HepG2 (cell line): ENCODE data around the gene SLC35F6.

Experiments
- CBX2 ChIP-seq, 2 experiments: fragments of 200-600 bp in 1 of 2; sonication (generic); formaldehyde crosslinking in 1 of 2; IDR thresholded peaks; 2 replicates each; pipeline versions ENCODE4 v1.7.0 to v1.8.1; 2018 to 2022; ENCODE audit warnings: low read depth in 2 of 2, low read length in 1 of 2, mild to moderate bottlenecking in 1 of 2, missing genetic modification reagents in 1 of 2
- CTCF ChIP-seq: sonication (generic); formaldehyde crosslinking; IDR thresholded peaks from 2 replicates; pipeline ENCODE4 v1.5.0; 2020; ENCODE audit warnings: mild to moderate bottlenecking, missing genetic modification reagents, moderate library complexity
- JUN ChIP-seq: sonication (generic); formaldehyde crosslinking; IDR thresholded peaks from 2 replicates; pipeline ENCODE4 v1.4.0; 2020; ENCODE audit warnings: mild to moderate bottlenecking, missing genetic modification reagents
- MAFK ChIP-seq, 2 experiments: IDR thresholded peaks in 1 of 2; conservative IDR thresholded peaks in 1 of 2; 2 replicates each; pipeline ENCODE4 v1.6.1; 2011; ENCODE audit warnings: improper control_type of control experiment in 2 of 2, low read length in 2 of 2
- NFE2L2 ChIP-seq: fragments of 150-350 bp; IDR thresholded peaks from 2 replicates; pipeline ENCODE4 v1.6.1; 2014; ENCODE audit warnings: low read length
- NR2F1 ChIP-seq, 2 experiments: fragments of 450-650 bp in 1 of 2; formaldehyde crosslinking in 1 of 2; IDR thresholded peaks; 2 replicates each; pipeline versions ENCODE4 v1.5.0 to v1.6.1; 2016 to 2020; ENCODE audit warnings: mild to moderate bottlenecking in 1 of 2, missing compliant biosample characterization in 1 of 2, missing genetic modification reagents in 1 of 2, moderate library complexity in 1 of 2
- POLR2A ChIP-seq, 2 experiments: IDR thresholded peaks; 2 replicates each; pipeline ENCODE4 v1.6.1; 2011; ENCODE audit warnings: low read depth in 2 of 2, low read length in 2 of 2, mild to moderate bottlenecking in 1 of 2, moderate library complexity in 1 of 2; ENCODE audit not compliant: insufficient read depth in 1 of 2
- SETDB1 ChIP-seq: sonication (generic); formaldehyde crosslinking; IDR thresholded peaks from 2 replicates; pipeline ENCODE4 v1.5.1; 2020; ENCODE audit warnings: missing genetic modification reagents, mild to moderate bottlenecking, borderline replicate concordance
- TP53 ChIP-seq: sonication (generic); formaldehyde crosslinking; conservative IDR thresholded peaks from 2 replicates; pipeline ENCODE4 v1.4.0; 2020; ENCODE audit warnings: missing genetic modification reagents
- ZBTB7A ChIP-seq: sonication (generic); formaldehyde crosslinking; IDR thresholded peaks from 2 replicates; pipeline ENCODE4 v1.8.0; 2022; ENCODE audit warnings: mild to moderate bottlenecking, missing genetic modification reagents
- ZNF318 ChIP-seq: sonication (generic); formaldehyde crosslinking; IDR thresholded peaks from 2 replicates; pipeline ENCODE4 v1.4.0; 2020; ENCODE audit warnings: mild to moderate bottlenecking, missing genetic modification reagents
- ZNF337 ChIP-seq: sonication (generic); formaldehyde crosslinking; IDR thresholded peaks from 2 replicates; pipeline ENCODE4 v1.5.1; 2020; ENCODE audit warnings: missing genetic modification reagents, low read depth, mild to moderate bottlenecking, borderline replicate concordance
- TF ChIP-seq, protein P1 (sequence below): sonication (generic); formaldehyde crosslinking; conservative IDR thresholded peaks from 2 replicates; pipeline ENCODE4 v1.8.0; 2022; ENCODE audit warnings: missing genetic modification reagents
- TF ChIP-seq, protein P2 (sequence below): sonication (generic); formaldehyde crosslinking; IDR thresholded peaks from 2 replicates; pipeline ENCODE4 v1.5.0; 2020; ENCODE audit warnings: missing genetic modification reagents

GRCh38 chr2:26738481-26738880, 25.6 kb upstream of the SLC35F6 start:
- TF ChIP-seq ZNF337 (no peak), SETDB1 (CRISPR knock-in tag) (no peak), CBX2 (IDR thresholded peaks at IDR 0.05; ENCODE audit: low read depth, low read length) (no peak), CBX2 (CRISPR knock-in tag; IDR thresholded peaks at IDR 0.05; ENCODE audit: low read depth) (no peak), ZBTB7A (CRISPR knock-in tag) (no peak), MAFK (conservative IDR thresholded peaks at IDR 0.05 in 1 of 2, IDR thresholded peaks at IDR 0.05 in 1 of 2; ENCODE audit: low read length in 2 of 2) (no peak), TP53 (CRISPR knock-in tag) (no peak), CTCF (CRISPR knock-in tag) (no peak), NR2F1 (CRISPR knock-in tag; IDR thresholded peaks at IDR 0.05) (no peak), JUN (CRISPR knock-in tag) (no peak), NFE2L2 (no peak), ZNF318 (CRISPR knock-in tag) (no peak), POLR2A (IDR thresholded peaks at IDR 0.05; ENCODE audit: insufficient read depth in 1 of 2, low read depth in 2 of 2, low read length in 2 of 2) (no peak)
- TF ChIP-seq, protein P1, sequence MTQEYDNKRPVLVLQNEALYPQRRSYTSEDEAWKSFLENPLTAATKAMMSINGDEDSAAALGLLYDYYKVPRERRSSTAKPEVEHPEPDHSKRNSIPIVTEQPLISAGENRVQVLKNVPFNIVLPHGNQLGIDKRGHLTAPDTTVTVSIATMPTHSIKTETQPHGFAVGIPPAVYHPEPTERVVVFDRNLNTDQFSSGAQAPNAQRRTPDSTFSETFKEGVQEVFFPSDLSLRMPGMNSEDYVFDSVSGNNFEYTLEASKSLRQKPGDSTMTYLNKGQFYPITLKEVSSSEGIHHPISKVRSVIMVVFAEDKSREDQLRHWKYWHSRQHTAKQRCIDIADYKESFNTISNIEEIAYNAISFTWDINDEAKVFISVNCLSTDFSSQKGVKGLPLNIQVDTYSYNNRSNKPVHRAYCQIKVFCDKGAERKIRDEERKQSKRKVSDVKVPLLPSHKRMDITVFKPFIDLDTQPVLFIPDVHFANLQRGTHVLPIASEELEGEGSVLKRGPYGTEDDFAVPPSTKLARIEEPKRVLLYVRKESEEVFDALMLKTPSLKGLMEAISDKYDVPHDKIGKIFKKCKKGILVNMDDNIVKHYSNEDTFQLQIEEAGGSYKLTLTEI (CRISPR knock-in tag) = no peak
- TF ChIP-seq, protein P2, sequence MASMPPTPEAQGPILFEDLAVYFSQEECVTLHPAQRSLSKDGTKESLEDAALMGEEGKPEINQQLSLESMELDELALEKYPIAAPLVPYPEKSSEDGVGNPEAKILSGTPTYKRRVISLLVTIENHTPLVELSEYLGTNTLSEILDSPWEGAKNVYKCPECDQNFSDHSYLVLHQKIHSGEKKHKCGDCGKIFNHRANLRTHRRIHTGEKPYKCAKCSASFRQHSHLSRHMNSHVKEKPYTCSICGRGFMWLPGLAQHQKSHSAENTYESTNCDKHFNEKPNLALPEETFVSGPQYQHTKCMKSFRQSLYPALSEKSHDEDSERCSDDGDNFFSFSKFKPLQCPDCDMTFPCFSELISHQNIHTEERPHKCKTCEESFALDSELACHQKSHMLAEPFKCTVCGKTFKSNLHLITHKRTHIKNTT (CRISPR knock-in tag) = no peak
